ENCODE results near the gene LIMD2.

LIMD2 gene

DNA sequence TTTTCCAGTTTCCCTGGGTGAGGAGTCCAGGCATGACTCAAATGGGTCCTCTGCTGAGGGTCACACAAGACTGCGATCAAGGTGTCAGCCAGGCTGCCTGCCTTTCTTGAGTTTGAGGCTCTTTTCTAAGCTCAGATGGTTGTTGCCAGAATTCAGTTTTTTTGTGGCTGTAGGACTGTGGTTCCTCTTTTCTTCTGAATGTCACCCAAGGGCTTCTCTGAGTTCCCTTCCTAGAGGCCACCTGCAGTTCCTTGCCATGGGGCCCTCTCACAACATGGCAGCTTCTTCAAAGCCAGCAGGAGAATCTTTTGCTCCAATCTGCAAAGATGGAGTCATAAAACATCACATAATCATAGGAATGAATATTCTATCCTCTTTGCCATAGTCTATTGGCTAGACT, 17.5 kb downstream of the LIMD2 start:
- H3K27ac Mint-ChIP-seq, result no peak overlapping the region
- CTCF ChIA-PET, result interaction anchor here (0.8 to 1.1 kb wide), 2 partner anchors 28 to 55 kb away, joined by 3 to 5 read pairs; no protein-coding TSS in a partner anchor

DNA sequence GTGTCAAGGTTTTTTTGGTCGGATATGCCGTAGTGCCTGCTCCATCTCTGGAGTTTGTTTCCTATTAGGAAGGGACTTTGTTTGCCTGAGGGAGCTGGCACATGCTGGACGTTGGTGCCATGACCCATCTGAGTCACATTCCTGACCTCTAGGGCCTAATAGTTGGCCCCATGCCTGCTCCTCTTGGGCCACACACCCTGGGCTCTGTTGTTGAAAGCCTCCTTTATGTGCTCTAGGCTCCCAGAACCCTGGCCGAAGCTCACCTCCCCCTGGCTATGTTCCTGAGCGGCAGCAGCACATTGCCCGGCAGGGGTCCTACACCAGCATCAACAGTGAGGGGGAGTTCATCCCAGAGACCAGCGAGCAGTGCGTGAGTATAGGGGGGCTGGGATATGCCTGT, 18.4 kb downstream of the LIMD2 start:
- H3K36me3 Mint-ChIP-seq, result peaks cover 33% of the 10 kb centered on the region

More for the DNA sequence above, 17.5 kb downstream of the LIMD2 start:
- no peak for DNase-seq
- no peaks in the 10 kb centered on the region for H3K27me3 Mint-ChIP-seq
- no peaks in the 10 kb centered on the region for H3K9me3 Mint-ChIP-seq
- H3K36me3 Mint-ChIP-seq, result peaks cover 31% of the 10 kb centered on the region
- H3K4me3 Mint-ChIP-seq, result no peak overlapping the region
- no peaks in the 10 kb centered on the region for H3K4me1 Mint-ChIP-seq

DNA sequence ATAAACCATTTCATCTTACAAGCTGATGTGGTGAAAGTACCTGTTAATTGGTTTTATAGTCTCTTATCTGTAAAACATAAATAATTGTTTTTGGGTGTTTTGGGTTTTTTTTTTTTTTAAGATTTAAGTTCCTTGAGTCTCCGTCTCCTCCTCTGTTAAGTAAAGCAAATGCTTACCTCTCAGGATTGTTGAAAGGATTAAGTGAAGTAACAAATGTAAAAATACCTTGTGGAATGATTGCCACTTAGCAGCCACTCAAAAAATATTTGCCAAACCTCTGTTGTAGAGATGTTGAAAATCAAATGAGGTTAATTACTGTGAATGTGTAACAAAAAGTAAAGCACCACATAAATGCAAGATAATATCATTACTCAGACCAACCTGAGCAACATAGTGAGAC, 19.2 kb downstream of the LIMD2 start:
- DNase-seq, result no peak
- H3K4me3 Mint-ChIP-seq, result no peak overlapping the region
- H3K27me3 Mint-ChIP-seq, result no peaks in the 10 kb centered on the region
- no peak overlapping the region for H3K27ac Mint-ChIP-seq
- CTCF ChIA-PET, result no interaction called here
- H3K36me3 Mint-ChIP-seq, result peaks cover 27% of the 10 kb centered on the region
- H3K4me1 Mint-ChIP-seq, result no peaks in the 10 kb centered on the region
- no peaks in the 10 kb centered on the region for H3K9me3 Mint-ChIP-seq

More for the DNA sequence above, 18.4 kb downstream of the LIMD2 start:
- Mint-ChIP-seq H3K4me3 (no peak overlapping the region), H3K27me3 (no peaks in the 10 kb centered on the region), H3K4me1 (no peaks in the 10 kb centered on the region), H3K27ac (no peak overlapping the region), H3K9me3 (no peaks in the 10 kb centered on the region)
- CTCF ChIA-PET, result interaction anchor here (0.6 to 1.1 kb wide), 2 partner anchors 29 to 113 kb away, joined by 3 to 4 read pairs; no protein-coding TSS in a partner anchor
- DNase-seq, result no peak

DNA sequence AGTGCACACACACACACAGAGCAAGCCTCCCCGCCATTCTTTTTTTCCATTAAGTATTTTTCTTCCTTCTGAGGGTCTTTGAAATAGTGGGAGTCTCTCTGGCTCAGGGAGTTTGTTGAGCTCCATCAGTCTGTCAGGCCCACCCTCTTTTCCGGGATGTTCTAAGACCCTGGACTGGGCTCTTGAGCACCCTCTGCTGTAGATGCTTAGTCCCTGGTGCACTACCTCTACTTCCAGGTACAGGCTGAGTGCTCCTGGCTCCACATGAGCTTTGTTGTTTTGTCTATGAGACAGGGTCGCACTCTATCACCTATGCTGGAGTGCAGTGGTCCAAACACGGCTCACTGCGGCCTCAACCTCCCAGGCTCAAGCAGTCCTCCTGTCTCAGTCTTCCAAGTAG, 20.7 kb downstream of the LIMD2 start:
- no peak for DNase-seq
- Mint-ChIP-seq H3K4me3 (no peak overlapping the region), H3K27me3 (no peaks in the 10 kb centered on the region), H3K27ac (no peak overlapping the region), H3K4me1 (no peaks in the 10 kb centered on the region), H3K36me3 (peaks cover 25% of the 10 kb centered on the region), H3K9me3 (no peaks in the 10 kb centered on the region)
- CTCF ChIA-PET, result interaction anchor here (0.9 to 1.3 kb wide), 3 partner anchors 18 to 254 kb away, joined by 3 to 4 read pairs (median 3); no protein-coding TSS in a partner anchor

DNA sequence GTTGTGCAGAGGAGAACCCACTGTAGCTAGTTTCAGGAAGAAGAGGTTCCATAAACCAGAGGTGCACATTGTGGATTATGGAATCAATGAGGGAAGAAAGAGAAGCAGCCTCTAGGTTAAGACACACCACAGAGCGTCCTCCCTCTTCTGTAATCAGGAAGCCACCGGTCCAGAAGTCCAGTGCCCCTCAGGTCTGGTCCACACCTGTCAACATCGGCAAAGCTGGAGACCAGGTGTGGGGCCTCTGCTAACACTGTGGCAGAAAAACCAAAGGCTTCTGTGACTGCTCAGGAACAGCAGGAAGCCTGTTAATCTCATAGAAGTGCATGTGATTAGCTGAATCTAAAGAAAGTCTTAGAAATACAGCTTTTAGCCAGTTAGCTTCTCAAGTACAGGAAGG, 23.3 kb downstream of the LIMD2 start:
- Mint-ChIP-seq H3K27ac (peak overlapping the region; percentile 17), H3K4me3 (no peak overlapping the region), H3K36me3 (peaks cover 18% of the 10 kb centered on the region), H3K9me3 (no peaks in the 10 kb centered on the region), H3K27me3 (no peaks in the 10 kb centered on the region), H3K4me1 (no peaks in the 10 kb centered on the region)
- CTCF ChIA-PET, result interaction anchor here (1.2 kb wide), 2 partner anchors 8 to 34 kb away, joined by 3 to 5 read pairs; no protein-coding TSS in a partner anchor
- DNase-seq, result no peak

DNA sequence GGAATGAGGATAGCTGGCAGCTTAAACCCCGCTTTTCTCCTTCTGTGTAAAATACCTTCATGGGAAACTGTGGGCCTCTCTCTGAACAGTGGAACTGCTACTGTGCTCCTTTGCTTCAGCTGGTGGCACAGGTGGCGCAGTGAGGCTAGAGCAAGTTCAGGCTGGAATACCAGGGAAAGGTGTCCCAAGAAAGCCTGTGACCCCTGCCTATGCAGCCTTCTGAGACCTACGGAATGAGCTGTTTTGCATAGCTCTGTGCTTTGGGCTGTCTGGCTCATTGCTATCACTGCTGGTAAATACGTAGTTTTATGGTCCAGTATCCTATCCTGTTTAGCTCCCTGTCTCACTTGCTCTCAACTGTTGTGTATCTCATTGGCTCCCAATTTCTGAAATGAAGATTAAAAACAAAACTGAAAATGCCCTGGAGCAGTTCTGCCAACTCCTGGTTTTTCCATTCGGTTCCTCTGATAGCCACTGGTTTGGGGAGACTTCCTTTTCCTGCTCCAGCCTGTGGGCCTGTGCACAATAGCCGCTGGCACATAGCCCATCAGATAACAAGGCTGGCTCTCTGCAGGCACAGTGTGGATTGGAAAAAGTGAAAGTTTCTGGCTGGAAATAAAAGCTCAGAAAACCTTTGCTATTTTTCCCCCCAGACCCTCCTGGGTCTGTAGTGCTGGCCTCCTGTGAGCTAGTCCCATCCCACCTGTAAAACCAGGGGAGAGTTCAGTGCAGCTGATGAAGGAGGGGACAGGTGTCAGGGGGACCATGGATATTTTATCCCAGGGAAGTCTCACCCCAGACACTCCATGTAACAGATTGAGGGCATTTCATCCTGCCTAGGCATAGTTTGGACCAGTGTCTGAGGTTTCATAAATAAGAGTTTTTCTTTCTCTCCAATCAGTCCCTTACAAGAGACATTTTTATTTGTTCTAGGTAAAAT, 24.0 kb downstream of the LIMD2 start:
- no peaks in the 10 kb centered on the region for H3K27me3 Mint-ChIP-seq
- no peak overlapping the region for H3K4me3 Mint-ChIP-seq
- H3K36me3 Mint-ChIP-seq, result peaks cover 16% of the 10 kb centered on the region
- H3K4me1 Mint-ChIP-seq, result no peaks in the 10 kb centered on the region
- no peak overlapping the region for H3K27ac Mint-ChIP-seq
- no peak for DNase-seq
- CTCF ChIA-PET, result interaction anchor here (1.1 to 1.2 kb wide), 2 partner anchors 15 to 35 kb away, joined by 3 read pairs; no protein-coding TSS in a partner anchor
- no peaks in the 10 kb centered on the region for H3K9me3 Mint-ChIP-seq

DNA sequence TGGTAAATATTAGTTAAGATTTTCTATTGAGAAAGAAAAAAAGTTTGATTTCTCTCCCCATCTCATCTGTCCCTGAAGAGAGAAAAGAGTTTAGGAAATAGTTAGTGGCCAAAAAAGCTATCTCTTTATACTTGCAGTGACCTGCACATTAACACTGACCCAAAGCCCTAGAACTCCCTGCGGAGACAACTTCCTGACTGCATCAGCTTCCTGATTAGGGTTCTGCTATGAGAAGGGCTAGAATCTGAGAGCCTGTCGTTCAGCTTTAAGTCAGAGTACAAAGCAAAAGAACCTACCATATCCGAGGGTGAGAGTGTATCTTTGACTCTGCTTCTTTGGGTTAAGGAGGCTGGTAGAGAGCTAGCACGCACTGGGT, 24.7 kb downstream of the LIMD2 start:
- Mint-ChIP-seq H3K4me1 (no peaks in the 10 kb centered on the region), H3K36me3 (peaks cover 19% of the 10 kb centered on the region), H3K4me3 (no peak overlapping the region), H3K27ac (no peak overlapping the region), H3K27me3 (no peaks in the 10 kb centered on the region), H3K9me3 (no peaks in the 10 kb centered on the region)
- CTCF ChIA-PET, result interaction anchor here (1.1 kb wide), 1 partner anchor 15 kb away, joined by 3 read pairs; no protein-coding TSS in a partner anchor
- no peak for DNase-seq

DNA sequence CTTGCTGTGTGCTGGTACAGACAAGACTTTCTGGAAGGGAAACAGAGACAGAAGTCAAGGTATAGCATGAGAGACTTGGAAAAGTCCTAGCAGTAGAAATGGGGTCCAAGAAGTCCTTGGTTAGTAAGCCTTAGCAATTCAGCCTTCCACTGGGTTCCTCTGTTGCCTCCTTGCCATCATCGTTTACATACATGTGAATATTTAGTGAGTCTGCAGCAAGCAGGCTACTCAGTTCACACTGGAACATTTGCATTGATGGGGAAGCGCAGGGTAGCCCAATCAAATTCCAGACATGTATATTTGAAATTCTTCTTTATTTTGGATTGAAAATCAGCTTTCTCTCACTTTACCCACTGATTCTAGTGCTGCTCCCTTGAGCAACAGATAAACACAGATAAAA, 27.1 kb downstream of the LIMD2 start:
- no peaks in the 10 kb centered on the region for H3K4me1 Mint-ChIP-seq
- CTCF ChIA-PET, result no interaction called here
- peaks cover 35% of the 10 kb centered on the region for H3K36me3 Mint-ChIP-seq
- no peak overlapping the region for H3K27ac Mint-ChIP-seq
- no peak for DNase-seq
- H3K4me3 Mint-ChIP-seq, result no peak overlapping the region
- no peaks in the 10 kb centered on the region for H3K9me3 Mint-ChIP-seq
- H3K27me3 Mint-ChIP-seq, result no peaks in the 10 kb centered on the region

DNA sequence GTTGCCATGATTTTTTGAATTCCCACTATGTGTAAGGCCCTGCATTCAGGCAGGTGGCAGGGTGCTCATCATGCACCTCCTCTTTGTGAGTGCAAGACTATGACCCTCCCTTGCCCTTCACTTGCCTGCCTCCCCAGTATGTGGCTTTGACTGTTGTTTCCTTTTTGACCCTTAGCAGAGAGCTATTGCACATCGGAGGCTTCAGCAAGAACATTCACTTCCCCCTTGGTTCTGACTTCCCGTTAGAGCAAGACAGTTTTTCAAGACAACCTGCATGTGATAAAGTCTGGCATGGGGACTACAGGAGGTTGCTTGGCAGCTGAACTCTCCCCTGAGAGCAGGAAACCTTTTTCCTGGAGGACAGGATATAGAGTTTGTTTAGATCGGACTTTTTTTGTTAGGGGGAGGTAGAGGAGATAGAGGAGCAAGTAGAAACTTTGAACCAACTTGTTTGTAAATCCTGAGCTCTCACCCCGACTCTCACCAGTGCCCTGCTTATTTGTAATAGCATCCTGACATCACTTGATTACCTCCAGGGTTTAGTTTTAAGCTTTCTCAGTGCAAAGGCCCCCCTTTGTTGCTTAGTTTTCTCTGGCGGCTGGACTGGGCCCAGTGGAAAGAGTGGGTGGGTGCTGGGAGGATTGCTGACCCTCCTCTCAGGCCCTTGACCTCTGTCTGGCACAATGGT, 34.3 kb downstream of the LIMD2 start:
- Mint-ChIP-seq H3K27me3 (no peaks in the 10 kb centered on the region), H3K9me3 (no peaks in the 10 kb centered on the region), H3K4me3 (no peak overlapping the region), H3K4me1 (peaks cover 16% of the 10 kb centered on the region), H3K27ac (peak overlapping the region; percentile 77), H3K36me3 (peaks cover 42% of the 10 kb centered on the region)
- CTCF ChIA-PET, result interaction anchor here (0.6 to 1.5 kb wide), 4 partner anchors 20 to 348 kb away, joined by 3 to 4 read pairs (median 4); no protein-coding TSS in a partner anchor
- no peak for DNase-seq

DNA sequence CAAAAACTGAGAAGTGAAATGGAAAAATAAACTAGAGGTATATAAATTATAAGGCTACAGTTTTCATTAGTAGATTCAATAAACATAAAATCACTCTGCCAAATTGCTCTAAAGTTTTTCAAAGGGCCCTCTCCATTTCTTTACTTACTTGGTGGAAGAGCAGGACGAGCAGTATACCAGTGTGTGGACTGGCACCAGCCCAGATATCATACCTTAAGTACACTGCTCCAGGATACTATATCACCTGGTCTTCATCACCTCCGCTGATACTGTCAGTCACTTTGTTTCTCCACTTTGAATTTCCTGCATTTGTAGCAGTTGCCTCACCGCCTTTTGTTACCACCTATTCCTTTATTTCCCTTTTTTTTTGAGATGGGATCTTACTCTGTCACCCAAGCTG, 40.1 kb downstream of the LIMD2 start:
- no peak for DNase-seq
- Mint-ChIP-seq H3K36me3 (peaks cover 28% of the 10 kb centered on the region), H3K9me3 (no peaks in the 10 kb centered on the region), H3K27me3 (no peaks in the 10 kb centered on the region), H3K4me1 (peaks cover 7% of the 10 kb centered on the region), H3K4me3 (no peak overlapping the region), H3K27ac (no peak overlapping the region)
- CTCF ChIA-PET, result no interaction called here

DNA sequence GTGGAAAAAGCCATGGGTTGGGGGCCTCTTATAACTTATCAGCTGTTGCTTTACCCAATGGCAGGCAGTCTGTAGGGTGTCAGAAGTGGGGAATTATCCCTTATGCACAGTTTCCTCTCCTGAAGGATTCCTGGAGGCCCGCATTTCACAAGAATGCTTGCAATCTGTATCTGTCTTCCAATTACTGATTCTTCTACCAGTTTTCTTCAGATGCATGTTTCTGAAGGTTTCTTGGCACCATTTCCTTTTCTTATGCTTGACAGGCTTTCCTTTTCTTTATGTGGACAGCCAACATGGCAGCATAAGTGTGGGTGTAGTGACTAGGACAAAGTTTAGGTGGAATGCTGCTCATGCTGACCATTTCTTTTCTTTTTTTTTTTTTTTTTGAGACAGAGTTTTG, 41.6 kb downstream of the LIMD2 start:
- no peaks in the 10 kb centered on the region for H3K4me1 Mint-ChIP-seq
- no peaks in the 10 kb centered on the region for H3K9me3 Mint-ChIP-seq
- H3K4me3 Mint-ChIP-seq, result no peak overlapping the region
- peaks cover 26% of the 10 kb centered on the region for H3K36me3 Mint-ChIP-seq
- DNase-seq, result no peak
- no peaks in the 10 kb centered on the region for H3K27me3 Mint-ChIP-seq
- CTCF ChIA-PET, result no interaction called here
- H3K27ac Mint-ChIP-seq, result no peak overlapping the region

DNA sequence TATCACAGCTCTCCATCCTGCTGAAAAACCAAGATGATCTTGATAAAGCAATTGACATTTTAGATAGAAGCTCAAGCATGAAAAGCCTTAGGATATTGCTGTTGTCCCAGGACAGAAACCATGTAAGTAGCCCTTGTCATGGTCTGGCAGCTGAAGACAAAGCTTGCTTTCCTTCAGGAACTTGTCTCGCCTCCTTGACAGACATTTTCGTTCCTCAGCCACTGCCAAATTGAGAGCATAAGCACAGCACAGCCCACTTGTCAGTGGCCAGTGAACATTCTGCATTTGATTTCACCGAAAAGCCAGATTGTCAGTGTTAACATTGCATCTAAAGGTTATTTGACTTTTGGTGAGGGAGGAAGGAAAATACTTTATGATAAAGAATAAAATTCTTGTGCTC, 42.1 kb downstream of the LIMD2 start:
- no peak overlapping the region for H3K4me3 Mint-ChIP-seq
- H3K9me3 Mint-ChIP-seq, result no peaks in the 10 kb centered on the region
- peaks cover 30% of the 10 kb centered on the region for H3K36me3 Mint-ChIP-seq
- no peaks in the 10 kb centered on the region for H3K4me1 Mint-ChIP-seq
- no peak for DNase-seq
- H3K27me3 Mint-ChIP-seq, result no peaks in the 10 kb centered on the region
- CTCF ChIA-PET, result no interaction called here
- no peak overlapping the region for H3K27ac Mint-ChIP-seq

DNA sequence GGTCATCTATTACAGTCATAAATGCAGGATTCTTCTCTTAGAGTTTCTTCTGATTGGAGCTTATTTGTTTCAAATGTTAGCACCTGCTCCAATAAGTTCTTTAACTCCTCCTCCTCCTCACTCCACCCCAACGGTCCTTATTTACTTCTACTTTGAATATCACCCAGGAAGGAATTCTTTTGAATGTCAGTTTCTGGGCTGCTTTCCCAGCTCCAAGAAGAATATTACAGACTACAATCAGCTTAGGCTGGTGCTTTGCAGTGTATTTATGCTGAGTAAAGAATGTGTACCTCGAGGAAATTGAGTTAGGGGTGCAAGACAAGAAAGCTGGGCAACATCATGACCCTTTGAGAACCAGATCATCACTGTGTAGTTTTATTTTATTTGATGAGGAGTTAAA, 46.9 kb downstream of the LIMD2 start:
- Mint-ChIP-seq H3K36me3 (peaks cover 39% of the 10 kb centered on the region), H3K4me3 (no peak overlapping the region), H3K4me1 (peaks cover 12% of the 10 kb centered on the region), H3K27me3 (no peaks in the 10 kb centered on the region), H3K9me3 (no peaks in the 10 kb centered on the region), H3K27ac (no peak overlapping the region)
- CTCF ChIA-PET, result no interaction called here
- no peak for DNase-seq

DNA sequence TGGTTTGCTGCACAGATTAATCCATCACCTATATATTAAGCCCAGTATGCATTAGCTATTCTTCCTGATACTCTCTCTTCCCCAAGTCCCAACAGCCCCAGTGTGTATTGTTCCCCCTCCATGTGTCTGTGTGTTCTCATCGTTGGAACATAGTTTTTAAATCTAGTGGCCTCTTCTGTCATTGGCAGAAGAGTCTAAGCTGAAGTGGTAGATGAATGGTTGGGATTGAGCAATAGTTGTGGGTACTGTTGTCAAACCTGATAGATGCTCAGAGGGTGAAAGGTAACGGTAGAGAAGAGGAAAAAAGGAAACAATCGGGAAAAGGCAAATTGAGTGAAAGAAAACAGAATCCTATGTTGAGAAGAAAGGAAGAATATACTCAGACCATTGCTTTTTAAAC, 47.8 kb downstream of the LIMD2 start:
- CTCF ChIA-PET, result interaction anchor here (0.6 kb wide), 1 partner anchor 9 kb away, joined by 3 read pairs; no protein-coding TSS in a partner anchor
- Mint-ChIP-seq H3K36me3 (peaks cover 34% of the 10 kb centered on the region), H3K4me3 (no peak overlapping the region)

More for the DNA sequence above, 47.8 kb downstream of the LIMD2 start:
- peaks cover 12% of the 10 kb centered on the region for H3K4me1 Mint-ChIP-seq
- no peak for DNase-seq
- no peaks in the 10 kb centered on the region for H3K27me3 Mint-ChIP-seq
- no peak overlapping the region for H3K27ac Mint-ChIP-seq
- H3K9me3 Mint-ChIP-seq, result no peaks in the 10 kb centered on the region
